COLO668 (cell line): Measurements from ENCODE around the gene LRP1.

ENCODE experiments used
- DNase-seq: peaks from one replicate; lab custom pipeline; 2025; ENCODE audit not compliant: unreplicated experiment; lab: John Stamatoyannopoulos, UW

Gene LRP1

DNA sequence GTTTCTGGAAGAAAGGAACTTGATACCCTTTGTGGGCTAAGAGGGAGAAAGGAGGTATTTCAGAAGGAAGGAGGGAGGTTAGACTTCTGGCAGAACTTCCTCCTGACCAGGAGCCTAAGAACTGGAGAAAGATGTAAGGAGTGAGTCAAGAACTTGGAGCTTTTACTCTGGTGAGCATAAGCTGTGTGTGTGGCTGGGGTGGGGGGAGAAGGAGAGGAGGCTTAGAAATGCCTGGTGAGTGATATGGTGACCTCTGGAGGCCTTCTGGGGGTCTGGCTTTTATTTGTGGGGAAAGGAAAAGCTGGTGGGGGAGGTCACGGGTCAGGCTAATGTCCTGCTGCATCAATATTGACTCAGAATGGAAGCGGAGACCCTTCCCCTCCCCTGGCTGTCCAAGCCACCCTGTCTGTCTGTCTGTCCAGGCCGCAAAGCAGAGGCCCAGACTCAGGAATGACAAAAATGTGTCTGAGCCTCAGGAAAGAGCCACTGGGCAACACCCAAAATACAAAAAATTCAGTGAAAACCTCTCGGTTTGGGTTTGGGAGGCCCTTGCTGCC lies 4.8 kb downstream of the LRP1 start:
- no peak for DNase-seq

DNA sequence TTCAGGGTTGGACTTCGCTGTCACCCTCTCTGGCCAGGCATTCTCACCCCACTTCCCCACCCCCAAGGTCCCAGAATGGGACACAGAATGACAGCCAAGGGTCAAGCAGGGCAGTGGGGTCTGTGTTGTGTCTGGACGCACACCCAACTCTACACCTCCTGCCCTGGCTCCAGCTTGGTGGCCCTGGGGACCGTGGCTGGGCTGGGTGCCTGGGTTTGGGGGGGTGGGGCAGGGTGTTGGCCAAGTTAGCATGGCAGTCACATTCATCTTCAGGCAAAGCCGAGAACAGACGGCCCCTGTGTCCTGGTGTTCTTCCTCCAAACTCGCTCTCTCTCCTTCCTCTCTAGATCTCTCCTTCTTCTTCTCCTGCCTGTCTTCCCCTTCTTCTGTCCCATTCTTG lies 5.6 kb downstream of the LRP1 start:
- DNase-seq, result no peak

DNA sequence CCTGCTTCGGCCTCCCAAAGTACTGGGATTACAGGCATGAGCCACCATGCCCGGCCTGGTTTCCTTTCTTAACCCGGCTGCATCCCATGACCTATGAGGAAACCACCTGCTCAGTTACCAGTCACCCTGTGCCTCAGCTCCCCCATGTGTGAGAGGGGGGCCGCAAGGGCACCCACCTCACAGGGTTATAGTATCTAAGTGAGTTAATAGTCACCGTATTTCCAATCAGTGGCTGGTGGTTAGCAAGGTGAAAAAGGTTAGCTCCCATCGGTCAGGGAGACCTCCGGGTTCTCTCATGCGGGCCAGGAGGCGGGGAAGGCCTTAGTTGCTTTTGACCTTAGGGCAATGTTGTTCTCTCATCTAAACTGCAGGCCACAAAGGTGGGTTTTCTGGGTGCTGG lies 6.7 kb downstream of the LRP1 start:
- no peak for DNase-seq

DNA sequence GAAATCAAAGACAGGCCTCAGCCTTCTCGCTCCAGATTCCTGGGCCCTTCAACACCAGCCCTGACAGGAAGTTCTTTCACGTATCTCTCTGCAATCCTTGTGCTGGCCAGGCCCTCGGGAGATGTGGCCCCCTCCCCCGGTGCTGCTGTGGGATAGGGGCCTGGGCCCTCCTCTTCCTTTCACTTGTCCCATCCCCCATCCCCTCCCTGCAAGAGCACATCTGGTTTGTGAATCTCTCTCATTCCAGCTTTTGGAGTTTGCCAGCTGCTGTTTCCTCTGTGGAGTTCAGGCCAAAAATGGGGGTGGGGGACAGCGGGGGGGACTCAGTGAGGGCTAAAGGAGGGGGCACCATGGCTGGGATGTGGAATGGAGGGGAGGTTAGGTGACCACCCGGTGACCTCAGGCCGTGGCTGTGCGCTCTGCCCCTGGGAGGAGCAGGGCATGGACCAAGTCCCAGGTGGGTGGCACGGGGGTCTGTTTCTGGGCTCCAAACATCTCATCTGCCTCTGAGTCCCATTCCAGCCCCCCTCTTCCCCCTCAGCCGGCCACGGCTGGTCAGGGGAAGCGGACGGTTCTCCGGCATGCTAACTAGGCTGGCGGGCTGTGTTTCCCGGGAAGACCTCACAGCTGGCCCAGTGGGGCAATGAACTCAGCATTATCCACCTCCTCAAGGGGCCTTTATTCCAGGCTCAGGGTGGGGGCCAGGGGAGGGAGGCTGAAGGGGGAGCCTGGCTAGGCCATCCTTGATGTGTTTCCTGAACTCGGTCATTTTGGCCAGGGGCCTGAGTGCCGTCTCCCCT lies 7.4 kb downstream of the LRP1 start:
- no peak for DNase-seq

DNA sequence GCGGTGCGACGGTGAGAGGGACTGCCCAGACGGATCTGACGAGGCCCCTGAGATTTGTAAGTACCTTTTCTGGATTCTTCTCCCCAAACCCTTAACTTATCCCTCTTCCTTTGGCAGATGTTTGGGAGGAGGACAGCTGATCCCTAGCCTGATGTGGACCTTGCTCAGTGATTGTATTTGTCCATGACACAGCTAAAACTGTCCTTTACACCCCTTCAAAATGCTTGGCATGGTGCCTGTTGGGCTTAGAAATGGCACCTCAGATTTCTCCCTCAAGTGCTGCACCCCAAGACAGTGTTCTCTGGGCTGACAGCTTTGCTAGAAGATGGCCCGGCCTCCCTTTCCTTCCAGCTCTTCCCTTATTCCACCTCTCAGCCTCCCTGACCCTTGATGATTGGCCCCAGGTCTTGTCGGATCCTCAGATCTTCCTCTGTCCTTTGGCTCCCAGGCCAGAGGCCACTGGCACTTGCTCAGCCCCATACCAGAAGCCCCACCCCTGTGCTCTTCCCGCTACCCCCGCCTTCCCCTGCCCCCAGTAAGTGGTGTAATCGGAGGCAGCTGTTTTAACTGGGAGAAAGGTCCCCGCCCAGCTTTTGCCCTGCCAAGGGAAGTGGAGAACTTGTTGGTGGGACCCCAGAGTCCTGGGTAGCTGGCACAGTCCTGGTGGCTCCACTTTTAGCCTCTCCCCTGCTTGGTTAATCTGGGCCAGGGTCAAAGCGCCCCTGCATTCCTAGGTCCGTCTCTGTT lies 10.4 kb downstream of the LRP1 start:
- DNase-seq, result no peak

DNA sequence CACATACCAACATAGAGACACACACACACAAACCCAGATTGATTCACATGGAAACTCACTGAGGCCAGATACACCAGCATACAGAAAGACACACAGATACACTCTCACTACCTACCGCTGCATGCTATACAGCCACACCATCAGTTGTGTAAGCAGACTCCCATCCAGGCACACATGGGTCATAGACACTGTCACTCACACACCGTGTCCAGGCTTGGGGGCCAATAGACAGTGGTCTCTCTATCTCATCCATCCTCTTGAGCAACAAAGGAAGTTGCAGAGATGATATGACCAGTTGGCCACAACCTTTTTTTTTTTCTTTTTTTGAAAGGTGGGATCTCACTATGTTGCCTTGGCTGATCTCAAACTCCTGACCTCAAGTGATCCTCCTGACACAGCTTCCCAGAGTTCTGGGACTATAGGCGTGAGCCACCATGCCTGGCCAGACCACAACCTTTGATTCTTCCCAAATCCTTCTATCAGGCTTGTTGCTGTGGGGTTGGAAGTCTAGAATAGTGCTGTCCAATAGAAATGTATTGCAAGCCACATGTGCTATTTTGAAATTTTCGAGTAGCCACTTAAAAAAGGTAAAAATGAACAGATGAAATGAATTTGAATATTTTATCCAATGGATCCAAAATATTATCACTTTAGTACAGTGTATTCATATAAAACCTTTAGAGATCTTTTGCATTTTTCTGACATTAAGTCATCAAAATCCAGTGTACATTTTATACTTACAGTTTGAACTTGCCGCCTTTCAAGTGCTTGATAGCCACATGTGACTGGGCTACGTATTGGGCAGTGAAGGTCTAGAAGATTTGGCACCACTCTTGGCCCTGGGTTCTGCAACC lies 11.7 kb downstream of the LRP1 start:
- no peak for DNase-seq

DNA sequence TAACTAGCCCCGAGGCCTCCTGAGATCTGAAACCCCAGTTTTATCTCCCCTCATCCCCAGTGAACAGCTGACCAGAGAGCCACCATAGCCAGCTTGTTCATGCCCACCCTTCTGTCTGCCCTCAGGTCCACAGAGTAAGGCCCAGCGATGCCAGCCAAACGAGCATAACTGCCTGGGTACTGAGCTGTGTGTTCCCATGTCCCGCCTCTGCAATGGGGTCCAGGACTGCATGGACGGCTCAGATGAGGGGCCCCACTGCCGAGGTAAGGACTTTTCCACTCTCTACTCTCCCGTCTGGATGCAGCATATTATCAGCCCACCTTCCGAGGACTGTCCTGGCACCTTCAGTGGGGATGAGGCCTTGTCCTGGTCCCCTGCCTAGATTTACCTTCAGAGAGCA lies 13.0 kb downstream of the LRP1 start:
- no peak for DNase-seq

DNA sequence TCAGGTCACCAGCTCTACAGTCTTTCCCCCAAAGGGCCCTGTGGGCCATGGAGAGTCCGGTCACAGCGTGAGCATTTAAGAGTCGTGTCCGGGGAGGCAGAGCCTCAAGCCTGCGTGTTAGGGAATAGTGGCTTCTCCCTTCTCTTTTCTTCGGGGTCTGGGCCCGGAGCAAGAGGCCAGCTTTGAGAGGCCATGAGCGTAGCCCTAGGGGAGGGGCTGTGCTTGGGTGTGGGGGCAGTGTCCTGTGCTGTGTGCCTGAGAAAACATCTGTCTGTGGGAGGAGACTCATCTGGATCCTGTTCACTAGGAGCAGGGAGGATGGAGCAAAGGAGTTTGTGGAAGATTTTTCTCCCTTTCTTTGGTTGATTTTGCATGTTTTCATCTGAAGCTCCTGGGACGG lies 13.8 kb downstream of the LRP1 start:
- DNase-seq, result no peak

DNA sequence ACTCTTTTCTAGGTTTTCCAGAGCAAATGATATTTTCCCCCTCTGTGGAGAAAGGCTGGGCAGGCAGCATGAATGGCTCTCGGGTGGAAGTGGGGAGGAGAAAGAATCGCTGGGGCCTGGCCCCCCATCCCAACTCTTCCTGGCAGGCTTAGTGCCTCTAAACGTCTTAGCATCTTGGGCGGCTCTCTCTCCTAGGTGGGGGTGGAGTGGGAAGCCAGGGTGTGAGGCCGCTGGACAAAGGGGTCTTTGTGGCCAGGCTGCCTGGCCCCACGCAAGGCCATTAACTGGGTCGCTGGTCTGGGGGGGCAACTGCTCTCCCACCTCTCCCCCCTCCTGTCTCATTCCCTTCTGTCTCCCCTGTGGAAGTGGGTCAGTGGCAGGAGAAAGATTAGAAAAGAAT lies 14.4 kb downstream of the LRP1 start:
- no peak for DNase-seq

DNA sequence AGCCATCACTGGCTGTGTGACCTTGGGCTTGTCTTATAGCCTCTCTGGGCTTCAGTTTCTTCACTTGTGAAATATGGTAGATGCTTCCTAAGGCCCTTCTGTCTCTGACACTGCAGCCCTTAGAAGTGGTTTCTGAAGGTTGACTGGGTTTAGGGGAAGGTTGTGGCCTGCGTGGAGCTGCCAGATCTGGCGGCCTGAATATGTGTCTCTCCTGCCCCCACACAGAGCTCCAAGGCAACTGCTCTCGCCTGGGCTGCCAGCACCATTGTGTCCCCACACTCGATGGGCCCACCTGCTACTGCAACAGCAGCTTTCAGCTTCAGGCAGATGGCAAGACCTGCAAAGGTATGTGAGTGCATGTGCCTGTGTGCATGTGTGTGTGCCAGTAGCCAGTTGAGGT lies 15.2 kb downstream of the LRP1 start:
- no peak for DNase-seq

DNA sequence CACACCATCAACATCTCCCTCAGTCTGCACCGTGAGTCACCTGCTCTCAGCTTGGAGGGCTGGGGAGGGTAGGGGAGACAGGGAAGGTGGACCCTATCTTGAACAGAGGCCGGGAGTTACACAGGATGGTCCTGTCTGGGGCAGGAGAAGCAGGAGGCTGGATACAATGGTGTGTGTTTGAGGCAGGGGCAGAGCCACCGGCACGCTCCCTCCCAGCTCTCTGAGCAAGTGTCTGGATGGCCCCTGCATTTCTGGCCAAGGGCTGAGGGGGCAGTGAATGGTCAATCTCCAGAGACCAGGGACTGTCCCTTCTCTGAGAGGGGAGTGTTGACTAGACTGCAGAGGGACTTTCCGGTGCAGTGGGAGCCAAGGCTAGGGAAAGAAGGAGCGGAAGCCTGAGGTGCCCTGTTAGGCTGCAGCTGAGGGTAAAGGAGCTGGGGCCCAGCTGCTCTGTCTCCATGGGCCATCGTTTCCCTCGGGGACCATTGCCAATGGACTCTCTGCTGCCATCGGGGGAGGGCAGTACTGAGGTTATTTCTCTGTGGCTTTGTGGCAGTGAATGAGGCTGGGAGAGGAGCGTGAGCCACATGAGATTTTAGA lies 17.3 kb downstream of the LRP1 start:
- no peak for DNase-seq

DNA sequence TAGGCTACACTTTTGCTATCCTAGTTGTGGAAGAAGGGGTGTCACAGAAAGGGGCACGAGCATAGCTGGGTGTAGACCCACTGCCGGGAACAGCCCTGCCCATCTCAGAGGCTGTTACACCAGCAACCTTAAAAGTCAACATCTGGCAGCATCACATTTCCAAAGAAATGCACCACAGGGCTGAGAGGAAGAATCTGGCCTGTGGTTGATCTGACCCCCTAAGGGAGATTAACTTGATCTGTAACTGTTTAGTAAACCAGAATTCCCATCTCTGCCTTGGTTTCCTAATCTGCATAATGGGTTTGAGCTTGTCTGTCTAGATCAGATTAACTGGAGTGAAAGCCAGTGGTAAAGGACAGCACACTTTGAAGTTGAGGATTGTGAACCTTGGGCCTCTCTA lies 17.8 kb downstream of the LRP1 start:
- no peak for DNase-seq

DNA sequence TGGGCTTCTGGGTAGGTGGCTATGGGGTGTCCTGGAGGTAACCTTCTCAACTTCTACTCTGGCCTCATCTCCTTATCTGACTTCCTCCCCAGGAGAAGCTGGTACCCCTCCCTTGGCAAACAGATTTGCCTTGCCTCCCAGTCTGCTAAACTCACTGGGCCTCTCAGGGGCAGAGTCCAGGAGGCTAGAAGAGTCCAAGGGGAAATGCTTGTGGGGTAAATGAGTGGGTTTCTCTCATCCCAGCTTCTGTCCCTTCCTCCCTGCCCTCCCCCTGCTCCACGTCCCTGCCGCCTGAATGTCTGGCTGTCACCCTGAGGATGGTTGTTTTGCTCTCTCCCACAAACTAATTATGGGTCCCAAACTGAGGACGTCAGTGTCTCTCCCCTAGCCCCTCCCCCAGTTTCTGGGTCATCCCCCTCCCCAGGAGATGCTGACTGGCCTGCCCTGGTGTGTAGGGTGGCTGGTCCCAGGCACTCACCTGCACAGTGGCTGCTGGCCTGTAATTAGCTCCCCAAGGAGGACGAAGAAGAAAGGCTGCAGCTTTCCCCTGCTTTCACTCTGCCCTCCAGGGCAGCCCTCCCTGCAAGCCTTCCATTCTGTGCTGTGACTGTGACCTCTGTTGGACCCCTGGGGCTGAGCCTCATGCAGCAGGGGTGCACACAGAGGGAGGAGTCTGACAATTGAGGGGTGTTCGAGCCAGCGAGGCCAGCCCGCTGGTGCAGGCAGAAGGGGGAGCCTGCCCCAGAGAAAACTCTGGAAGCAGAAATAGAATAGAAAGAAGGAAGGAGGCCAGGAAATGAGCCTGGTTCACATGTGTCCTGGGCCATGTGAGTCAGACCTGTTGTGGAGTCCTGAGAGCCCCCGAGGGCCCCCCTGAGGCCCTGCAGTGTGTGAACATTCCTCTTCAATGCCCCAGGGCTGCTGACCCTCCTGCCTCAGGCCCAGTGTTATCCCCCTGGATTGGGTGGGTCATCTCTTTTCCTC lies 19.0 kb downstream of the LRP1 start, which contains the start of gene LRP1-AS:
Gene LRP1-AS, minus strand, starts transcription at position 659 of the 984 bp plus-strand sequence.
- DNase-seq, result no peak

DNA sequence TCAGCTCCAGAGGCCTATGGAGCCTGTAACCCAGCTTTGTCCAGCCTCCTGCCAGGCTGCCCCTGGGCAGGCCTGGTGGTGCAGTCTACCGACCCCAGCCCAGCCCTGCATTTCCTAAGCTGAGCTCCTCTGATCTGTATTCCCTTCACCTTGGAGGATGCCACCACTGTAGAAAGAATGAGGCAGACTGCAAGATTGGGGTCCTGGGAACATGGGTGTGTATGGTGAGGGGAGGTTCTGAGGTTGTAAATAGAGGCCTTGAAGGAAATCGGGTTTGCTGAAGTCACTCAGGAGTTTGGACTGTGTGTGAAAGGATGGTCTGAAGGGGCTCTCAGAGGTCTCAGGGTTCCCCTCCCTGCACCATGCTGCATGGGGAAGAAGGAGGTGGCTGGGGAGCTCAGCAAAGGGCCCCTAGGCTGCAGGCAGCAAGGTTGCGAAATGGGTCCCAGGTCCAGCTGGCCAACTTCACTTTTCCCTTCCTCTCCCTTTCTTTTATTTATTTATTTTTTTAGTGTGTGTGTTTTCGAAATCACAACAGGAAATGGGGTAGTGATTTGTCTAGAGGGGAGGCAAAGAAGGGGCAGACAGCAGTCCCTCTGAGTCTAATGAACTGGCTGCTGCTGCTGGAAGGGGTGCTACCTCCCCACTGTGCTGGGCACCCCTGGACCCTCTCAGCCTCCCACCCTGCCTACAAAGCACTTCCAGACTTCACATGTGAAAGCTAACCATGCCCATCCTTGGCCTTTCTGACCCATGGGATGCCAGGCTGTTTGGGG lies 20.4 kb downstream of the LRP1 start:
- DNase-seq, result no peak

DNA sequence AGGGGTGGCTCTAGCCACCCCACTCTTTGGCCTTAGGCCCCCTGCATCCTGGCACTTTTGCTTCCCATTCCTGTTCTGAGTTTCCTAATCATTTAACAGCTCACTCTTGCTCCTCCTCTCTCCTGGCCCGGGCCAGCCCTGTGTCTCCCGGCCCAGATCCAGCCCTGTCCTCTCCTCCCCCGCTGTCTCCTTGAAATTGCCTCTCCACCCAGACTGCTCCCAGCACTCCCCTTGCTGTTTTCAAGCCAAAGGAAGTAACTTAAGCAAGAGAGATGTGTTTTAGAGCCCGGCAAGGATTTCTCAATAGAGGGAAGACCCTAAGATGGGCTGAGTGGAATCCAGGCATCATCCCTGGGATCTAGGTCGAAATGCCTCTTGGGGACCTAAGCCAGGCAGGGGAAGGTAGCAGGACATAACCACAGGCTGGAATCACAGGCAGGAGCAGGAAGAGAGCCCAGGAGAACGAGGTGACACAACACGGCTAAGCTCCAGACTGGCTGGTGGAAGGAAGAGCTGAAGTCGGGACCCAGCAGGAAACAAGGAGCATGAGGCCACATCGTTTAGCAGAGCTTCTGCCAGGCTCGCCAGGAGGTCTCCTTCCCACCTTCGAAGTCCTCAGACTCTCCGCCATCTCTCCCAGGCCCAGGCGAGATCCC lies 21.1 kb downstream of the LRP1 start:
- DNase-seq, result no peak

DNA sequence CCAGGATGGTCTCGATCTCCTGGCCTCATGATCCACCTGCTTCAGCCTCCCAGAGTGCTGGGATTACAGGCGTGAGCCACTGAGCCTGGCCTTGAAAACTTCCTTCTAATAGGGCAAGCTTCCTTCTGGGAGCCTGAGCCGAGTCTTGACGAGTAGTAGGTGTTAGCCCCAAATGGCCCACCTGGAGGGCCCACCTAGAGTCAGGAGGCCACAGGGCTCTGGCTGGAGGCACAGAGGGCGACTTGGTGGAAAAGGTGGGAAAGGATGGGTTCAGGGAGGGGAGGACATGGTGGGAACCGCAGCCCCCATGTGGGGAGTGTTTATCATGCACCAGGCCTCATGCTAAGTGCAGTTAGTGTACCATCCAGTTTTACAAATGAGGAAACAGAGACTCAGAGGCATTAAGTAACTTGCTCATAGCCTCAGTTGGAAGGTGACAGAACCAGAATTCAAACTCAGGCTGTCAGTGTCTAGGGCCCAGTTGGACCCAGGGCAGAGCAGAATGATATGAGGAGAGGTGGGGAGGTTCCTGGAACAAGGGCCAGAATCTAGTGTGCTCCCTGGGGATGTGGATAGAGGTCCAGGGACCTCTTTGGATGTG lies 22.2 kb downstream of the LRP1 start:
- DNase-seq, result no peak

DNA sequence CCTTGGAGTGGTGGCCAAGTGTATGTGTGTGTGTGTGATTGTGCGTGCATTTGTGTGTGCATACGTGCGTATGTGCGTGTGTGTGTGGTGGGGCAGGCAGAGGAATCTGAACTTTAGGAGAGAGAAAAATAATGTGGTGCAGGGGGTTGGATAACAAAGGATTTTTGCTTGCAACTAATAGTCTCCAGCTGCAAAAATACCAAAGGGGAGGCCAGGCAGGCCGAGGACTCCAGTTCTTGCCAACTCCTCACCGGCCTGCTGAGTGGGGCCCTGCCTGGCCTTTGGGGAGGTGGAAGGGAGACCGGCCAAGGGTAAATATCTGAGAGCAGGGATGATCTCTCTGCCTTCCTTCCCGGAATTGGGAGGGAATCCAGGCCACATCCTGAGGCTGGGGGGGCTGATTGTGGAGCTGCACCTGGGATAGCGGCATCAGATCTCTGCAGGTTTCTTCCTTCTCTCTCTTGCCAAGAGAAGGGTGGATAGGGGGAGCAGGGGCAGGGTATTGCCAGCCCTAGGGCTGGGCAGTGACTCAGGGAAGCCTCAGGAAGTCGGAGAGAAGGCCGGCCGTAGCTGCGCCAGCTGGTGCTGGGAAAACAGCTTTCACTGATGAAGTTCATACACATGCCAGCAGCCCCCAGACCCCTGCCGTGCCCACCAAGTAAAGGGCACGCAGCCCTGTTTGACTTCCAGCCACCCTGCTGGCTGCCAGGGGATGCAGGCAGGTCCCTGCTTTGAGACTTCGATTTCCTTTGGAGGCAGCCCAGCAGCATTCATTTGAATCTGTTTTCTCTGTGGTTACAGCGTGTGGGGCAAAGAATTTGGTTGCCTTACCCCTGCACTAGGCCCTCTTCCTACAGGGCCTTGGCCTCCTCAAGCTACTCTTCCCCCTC lies 23.7 kb downstream of the LRP1 start:
- DNase-seq, result no peak
